CD4-positive, CD25-positive, alpha-beta regulatory T cell (primary cell): Measurements from ENCODE around the gene SON. TPM values are rescaled to one million over a fixed set of nuclear protein-coding genes. Genes with fewer than 3 reads are reported as not detected.
"Not testable (repeated sequence)": the region's sequence is repeated elsewhere in the genome, so short reads cannot be mapped to it uniquely, and the experiment has no call there.

Experiments used
- ATAC-seq, 2 donors: fragments of 150-1000 bp; cut with Tn5 transposase; one replicate each; pipeline ENCODE4 v1.10.0; 2021; ENCODE audit warnings: low read depth in 2 of 2, moderate number of reproducible peaks in 2 of 2, moderate library complexity in 1 of 2
- DNase-seq, 3 donors: peaks; one replicate each; pipeline versions ENCODE4 v3.0.0 to v3.0.0-alpha.2; 2012 to 2022; ENCODE audit warnings: mixed read lengths in 1 of 3
- H3K27ac ChIP-seq: one replicate; pipeline ENCODE4 v1.7.0; 2013; ENCODE audit warnings: mild to moderate bottlenecking, low read length; ENCODE audit not compliant: insufficient read depth, poor library complexity, severe bottlenecking
- H3K27me3 ChIP-seq: one replicate; pipeline ENCODE4 v1.7.0; 2013; ENCODE audit warnings: low read length; ENCODE audit not compliant: control insufficient read depth, insufficient read depth
- H3K36me3 ChIP-seq: one replicate; pipeline ENCODE4 v1.7.0; 2013; ENCODE audit warnings: mild to moderate bottlenecking, low read length, moderate library complexity; ENCODE audit not compliant: control insufficient read depth, insufficient read depth
- H3K4me1 ChIP-seq: 2 replicates; pipeline ENCODE4 v1.7.0; 2013; ENCODE audit warnings: mild to moderate bottlenecking, low read length; ENCODE audit not compliant: insufficient read depth, control insufficient read depth, poor library complexity, severe bottlenecking
- H3K4me3 ChIP-seq: one replicate; pipeline ENCODE4 v1.7.0; 2013; ENCODE audit warnings: low read depth, mild to moderate bottlenecking, low read length, moderate library complexity
- H3K9me3 ChIP-seq, 2 experiments: 1 replicate in 1 of 2; 2 replicates in 1 of 2; pipeline ENCODE4 v1.7.0; 2013; ENCODE audit warnings: low read length in 2 of 2, mild to moderate bottlenecking in 1 of 2, moderate library complexity in 1 of 2; ENCODE audit not compliant: control insufficient read depth in 2 of 2
- H3K27ac Mint-ChIP-seq, 3 donors: one replicate each; pipeline ENCODE4 v1.8.0; 2020 to 2022; ENCODE audit warnings: mild to moderate bottlenecking in 3 of 3, mixed read lengths in 3 of 3, moderate library complexity in 2 of 3
- H3K27me3 Mint-ChIP-seq: one replicate; pipeline ENCODE4 v1.8.0; 2022; ENCODE audit warnings: mild to moderate bottlenecking, mixed read lengths
- H3K36me3 Mint-ChIP-seq: one replicate; pipeline ENCODE4 v1.8.0; 2020; ENCODE audit warnings: mixed read lengths
- H3K4me1 Mint-ChIP-seq, 4 donors: one replicate each; pipeline ENCODE4 v1.8.0; 2020 to 2022; ENCODE audit warnings: mixed read lengths in 4 of 4, mild to moderate bottlenecking in 1 of 4
- H3K4me3 Mint-ChIP-seq, 4 donors: one replicate each; pipeline ENCODE4 v1.8.0; 2020 to 2022; ENCODE audit warnings: mild to moderate bottlenecking in 4 of 4, mixed read lengths in 4 of 4, moderate library complexity in 3 of 4
- H3K9me3 Mint-ChIP-seq, 7 donors: one replicate each; pipeline ENCODE4 v1.8.0; 2020 to 2022; ENCODE audit warnings: mixed read lengths in 7 of 7, mild to moderate bottlenecking in 3 of 7, moderate library complexity in 2 of 7
- polyA plus RNA-seq, 4 donors: library from polyadenylated mRNA; unstranded; fragments of 300-500 nt; fragmentation: Illumina TruSeq; gene quantifications; one replicate each; pipeline ENCODE4 v1.2.3, GENCODE V29; 2021
- total RNA-seq: library from RNA; stranded (reverse); gene quantifications from one replicate; pipeline ENCODE4 v1.2.3, GENCODE V29; 2022

The SON gene
- total and polyA plus RNA-seq, 5 donors from 2014 or later, result 358 to 518 (median 431) TPM

GRCh38 chr21:33618407-33618806, 75.6 kb downstream of the SON start:
- H3K27ac ChIP-seq, result no peak overlapping the region
- no peaks in the 10 kb centered on the region for H3K4me1 ChIP-seq
- no peak overlapping the region for H3K4me3 ChIP-seq
- Mint-ChIP-seq H3K27me3 (no peaks in the 10 kb centered on the region), H3K9me3 (no peaks in the 10 kb centered on the region), H3K4me3 (no peak overlapping the region), H3K27ac (no peak overlapping the region), H3K36me3 (peaks cover 36% of the 10 kb centered on the region), H3K4me1 (peaks cover under 1 to 13% (median 2%) of the 10 kb centered on the region in 4 donors)
- no peak for ATAC-seq
- H3K27me3 ChIP-seq, result no peaks in the 10 kb centered on the region
- H3K36me3 ChIP-seq, result peaks cover 30% of the 10 kb centered on the region
- H3K9me3 ChIP-seq, result no peaks in the 10 kb centered on the region
- DNase-seq, result no peak

GRCh38 chr21:33619726-33620125, 76.9 kb downstream of the SON start:
- H3K4me3 Mint-ChIP-seq, result no peak overlapping the region
- H3K36me3 Mint-ChIP-seq, result peaks cover 34% of the 10 kb centered on the region

GRCh38 chr21:33622253-33622652, 79.4 kb downstream of the SON start:
- Histone ChIP-seq H3K4me3 (no peak overlapping the region), H3K9me3 (no peaks in the 10 kb centered on the region), H3K27ac (no peak overlapping the region), H3K4me1 (no peaks in the 10 kb centered on the region), H3K36me3 (peaks cover 23% of the 10 kb centered on the region), H3K27me3 (no peaks in the 10 kb centered on the region)
- Mint-ChIP-seq H3K9me3 (no peaks in the 10 kb centered on the region), H3K4me3 (no peak overlapping the region), H3K27ac (no peak overlapping the region), H3K36me3 (peaks cover 31% of the 10 kb centered on the region), H3K4me1 (peaks cover 4 to 13% (median 4%) of the 10 kb centered on the region in 4 donors), H3K27me3 (no peaks in the 10 kb centered on the region)
- DNase-seq (no peak), ATAC-seq (no peak)

More at GRCh38 chr21:33619726-33620125, 76.9 kb downstream of the SON start:
- no peaks in the 10 kb centered on the region for H3K9me3 ChIP-seq
- Mint-ChIP-seq H3K4me1 (peaks cover 2 to 13% (median 3%) of the 10 kb centered on the region in 4 donors), H3K9me3 (no peaks in the 10 kb centered on the region), H3K27me3 (no peaks in the 10 kb centered on the region), H3K27ac (no peak overlapping the region)
- no peaks in the 10 kb centered on the region for H3K27me3 ChIP-seq
- H3K36me3 ChIP-seq, result peaks cover 27% of the 10 kb centered on the region
- H3K4me3 ChIP-seq, result no peak overlapping the region
- H3K4me1 ChIP-seq, result no peaks in the 10 kb centered on the region
- ATAC-seq (no peak), DNase-seq (no peak)
- H3K27ac ChIP-seq, result no peak overlapping the region

GRCh38 chr21:33626151-33626550, 83.3 kb downstream of the SON start:
- H3K4me3 Mint-ChIP-seq, H3K4me1 ChIP-seq, ATAC-seq, H3K27me3 Mint-ChIP-seq, H3K9me3 ChIP-seq, H3K27ac ChIP-seq, H3K27ac Mint-ChIP-seq, H3K9me3 Mint-ChIP-seq, H3K27me3 ChIP-seq, H3K4me3 ChIP-seq, DNase-seq: not testable (repeated sequence)
- Mint-ChIP-seq H3K4me1 (peaks cover 0 to 12% (median 5%) of the 10 kb centered on the region in 4 donors), H3K36me3 (peaks cover 22% of the 10 kb centered on the region)
- H3K36me3 ChIP-seq, result peaks cover 29% of the 10 kb centered on the region

Other genes with a start within 250 kb of the SON start
- 23.9 TPM for gene IFNAR1, start 218.1 kb upstream of the SON start, total RNA-seq
- 10 to 100 TPM; 61.7 to 93.8 (median 68.4) TPM for gene IFNAR1, start 218.1 kb upstream of the SON start, polyA plus RNA-seq
- 10.2 TPM for gene IFNGR2, start 139.6 kb upstream of the SON start, total RNA-seq
- 10 to 100 TPM; 21.7 to 37.2 (median 24.5) TPM for gene IFNGR2, start 139.6 kb upstream of the SON start, polyA plus RNA-seq
- 84.2 TPM for gene TMEM50B, start 63.1 kb upstream of the SON start, total RNA-seq
- gene TMEM50B, start 63.1 kb upstream of the SON start, polyA plus RNA-seq, result 10 to 100 TPM; 60.1 to 63.2 (median 61.6) TPM
- gene DNAJC28, start 51.3 kb upstream of the SON start, total RNA-seq, result 0.17 TPM
- gene DNAJC28, start 51.3 kb upstream of the SON start, polyA plus RNA-seq, result under 1 TPM; 0.33 to 0.78 (median 0.73) TPM
- 44.0 TPM for gene GART, start 921 bp upstream of the SON start, total RNA-seq
- 10 to 100 TPM; 45.5 to 63.9 (median 52.1) TPM for gene GART, start 921 bp upstream of the SON start, polyA plus RNA-seq
- gene DONSON, start 45.6 kb downstream of the SON start, total RNA-seq, result 15.2 TPM
- gene DONSON, start 45.6 kb downstream of the SON start, polyA plus RNA-seq, result 1 to 10 TPM; 4.2 to 5.1 (median 4.9) TPM
- 35.7 TPM for gene CRYZL1, start 98.7 kb downstream of the SON start, total RNA-seq
- 10 to 100 TPM; 27.2 to 31.9 (median 30.8) TPM for gene CRYZL1, start 98.7 kb downstream of the SON start, polyA plus RNA-seq
- 1.1 TPM for gene ITSN1, start 99.5 kb downstream of the SON start, total RNA-seq
- gene ITSN1, start 99.5 kb downstream of the SON start, polyA plus RNA-seq, result under 1 TPM; 0.17 to 0.98 (median 0.33) TPM